Naive thymus-derived CD4-positive, alpha-beta T cell (primary cell): ENCODE data around the gene ADAM33. TPM values are rescaled to one million over a fixed set of nuclear protein-coding genes. Genes with fewer than 3 reads are reported as not detected.

Experiments
- ATAC-seq: fragments of 150-1000 bp; cut with Tn5 transposase; 2 replicates; pipeline ENCODE4 v1.10.0; 2021; ENCODE audit warnings: mild to moderate bottlenecking, moderate library complexity
- CTCF ChIA-PET: fragments of 350-600 bp; sonication (Branson Sonifier 250); formaldehyde crosslinking; loops from one replicate; lab custom pipeline; 2021; ENCODE audit warnings: antibody characterized with exemption; lab: Charles Lee
- POLR2A ChIA-PET: fragments of 350-600 bp; sonication (Branson Sonifier 250); formaldehyde crosslinking; loops from one replicate; lab custom pipeline; 2021; ENCODE audit warnings: antibody characterized with exemption, inconsistent platforms; lab: Charles Lee
- DNase-seq, 9 donors: peaks; one replicate each; pipeline versions ENCODE4 v3.0.0 to v3.0.0-alpha.2; 2020 to 2022; ENCODE audit warnings: mixed read lengths in 1 of 9
- H3K27ac ChIP-seq: one replicate; pipeline ENCODE4 v1.7.0; 2013; ENCODE audit warnings: mild to moderate bottlenecking, low read depth, low read length, moderate library complexity
- H3K27me3 ChIP-seq, 2 donors: one replicate each; pipeline ENCODE4 v1.7.0; 2013; ENCODE audit warnings: low read length in 2 of 2, mild to moderate bottlenecking in 2 of 2, moderate library complexity in 2 of 2; ENCODE audit not compliant: control insufficient read depth in 2 of 2, insufficient read depth in 2 of 2
- H3K36me3 ChIP-seq, 3 experiments: 1 replicate in 2 of 3; 2 replicates in 1 of 3; pipeline ENCODE4 v1.7.0; 2013; ENCODE audit warnings: low read length in 3 of 3, mild to moderate bottlenecking in 3 of 3, moderate library complexity in 1 of 3; ENCODE audit not compliant: insufficient read depth in 3 of 3, control insufficient read depth in 2 of 3
- H3K4me1 ChIP-seq, 2 donors: one replicate each; pipeline ENCODE4 v1.7.0; 2013; ENCODE audit warnings: low read length in 2 of 2, mild to moderate bottlenecking in 2 of 2, moderate library complexity in 1 of 2; ENCODE audit not compliant: control insufficient read depth in 2 of 2, insufficient read depth in 2 of 2
- H3K4me3 ChIP-seq: 2 replicates; pipeline ENCODE4 v1.7.0; 2013; ENCODE audit warnings: mild to moderate bottlenecking, low read length
- H3K9me3 ChIP-seq, 3 experiments: 1 replicate in 2 of 3; 2 replicates in 1 of 3; pipeline ENCODE4 v1.7.0; 2013; ENCODE audit warnings: low read length in 3 of 3; ENCODE audit not compliant: control insufficient read depth in 2 of 3
- H3K27ac Mint-ChIP-seq, 9 donors: one replicate each; pipeline ENCODE4 v1.8.0; 2020 to 2022; ENCODE audit warnings: mixed read lengths in 9 of 9, mild to moderate bottlenecking in 8 of 9, moderate library complexity in 5 of 9, inconsistent platforms in 2 of 9
- H3K27me3 Mint-ChIP-seq, 5 donors: one replicate each; pipeline ENCODE4 v1.8.0; 2021 to 2022; ENCODE audit warnings: mixed read lengths in 5 of 5, mild to moderate bottlenecking in 1 of 5
- H3K36me3 Mint-ChIP-seq, 5 donors: one replicate each; pipeline ENCODE4 v1.8.0; 2020 to 2022; ENCODE audit warnings: mixed read lengths in 5 of 5, mild to moderate bottlenecking in 3 of 5, inconsistent platforms in 1 of 5
- H3K4me1 Mint-ChIP-seq, 7 donors: one replicate each; pipeline ENCODE4 v1.8.0; 2020 to 2022; ENCODE audit warnings: mixed read lengths in 7 of 7, mild to moderate bottlenecking in 3 of 7, inconsistent platforms in 1 of 7
- H3K4me3 Mint-ChIP-seq, 10 donors: one replicate each; pipeline ENCODE4 v1.8.0; 2020 to 2022; ENCODE audit warnings: mild to moderate bottlenecking in 10 of 10, mixed read lengths in 10 of 10, moderate library complexity in 6 of 10, inconsistent platforms in 2 of 10
- H3K9me3 Mint-ChIP-seq, 11 donors: one replicate each; pipeline ENCODE4 v1.8.0; 2020 to 2022; ENCODE audit warnings: mixed read lengths in 11 of 11, mild to moderate bottlenecking in 4 of 11, inconsistent platforms in 1 of 11, moderate library complexity in 1 of 11
- intact Hi-C, 2 donors: fragments of 100-400 bp; cut with micrococcal nuclease; formaldehyde crosslinking; loops; one replicate each; pipeline ENCODE4 v1.15.1; 2023
- polyA plus RNA-seq, 2 donors: library from polyadenylated mRNA; unstranded; fragments of 300-500 nt; fragmentation: Illumina TruSeq; gene quantifications; one replicate each; pipeline ENCODE4 v1.2.3, GENCODE V29; 2021
- total RNA-seq, 6 experiments: library from RNA in 5 of 6; stranded (reverse) in 5 of 6; gene quantifications; 1 replicate in 5 of 6; 2 replicates in 1 of 6; pipeline ENCODE4 v1.2.3 and lab custom pipeline; 2021 to 2026

ADAM33 gene
- total and polyA plus RNA-seq, 7 experiments from 2014 or later, result 0.20 TPM; not detected in 6

GRCh38 chr20:3719046-3719445 lies 37.2 kb upstream of the ADAM33 start:
- Mint-ChIP-seq H3K4me3 (no peak overlapping the region), H3K27me3 (peaks cover 16 to 31% (median 19%) of the 10 kb centered on the region in 5 donors), H3K27ac (no peak overlapping the region), H3K4me1 (peaks cover 0 to 13% (median 0%) of the 10 kb centered on the region in 7 donors), H3K36me3 (no peaks in the 10 kb centered on the region), H3K9me3 (peaks cover 0 to 1% (median 0%) of the 10 kb centered on the region in 11 donors)
- no peak for ATAC-seq
- DNase-seq, result no peak
- Histone ChIP-seq H3K4me3 (no peak overlapping the region), H3K36me3 (no peaks in the 10 kb centered on the region), H3K9me3 (no peaks in the 10 kb centered on the region), H3K4me1 (no peaks in the 10 kb centered on the region), H3K27ac (no peak overlapping the region), H3K27me3 (no peaks in the 10 kb centered on the region)
- intact Hi-C loops, result no loop called here
- ChIA-PET CTCF (interaction anchor here (0.9 kb wide), 1 partner anchor 8 kb away, joined by 3 read pairs; no protein-coding TSS in a partner anchor), POLR2A (interaction anchor here (0.6 kb wide), 1 partner anchor 49 kb away, joined by 3 read pairs; the partner anchor contains the start of gene ADISSP)

- no peaks in the 10 kb centered on the region for H3K4me1 ChIP-seq
- peaks cover 0 to 14% (median 0%) of the 10 kb centered on the region in 7 donors for H3K4me1 Mint-ChIP-seq
- no peaks in the 10 kb centered on the region for H3K36me3 ChIP-seq
- H3K27ac ChIP-seq, result no peak overlapping the region
- POLR2A ChIA-PET, result no interaction called here
- DNase-seq (peak in 3 of 9 donors; percentile 9 to 17 (median 12)), ATAC-seq (peak; percentile 41)
- H3K27ac Mint-ChIP-seq, result no peak overlapping the region
- H3K4me3 Mint-ChIP-seq, result no peak overlapping the region
- H3K9me3 ChIP-seq, result no peaks in the 10 kb centered on the region
- intact Hi-C loops, result loop anchor here in 1 of 2 donors (1.0 kb wide), 3 partner anchors 52 to 369 kb away; no protein-coding TSS in a partner anchor
- no peaks in the 10 kb centered on the region for H3K27me3 ChIP-seq
- no peaks in the 10 kb centered on the region for H3K9me3 Mint-ChIP-seq
- H3K4me3 ChIP-seq, result no peak overlapping the region
- CTCF ChIA-PET, result interaction anchor here (0.6 to 0.8 kb wide), 2 partner anchors 15 to 369 kb away, joined by 3 to 4 read pairs; no protein-coding TSS in a partner anchor
- H3K36me3 Mint-ChIP-seq, result no peaks in the 10 kb centered on the region
- peaks cover 12 to 28% (median 19%) of the 10 kb centered on the region in 5 donors for H3K27me3 Mint-ChIP-seq
Measured at GRCh38 chr20:3716195-3716834, 34.5 kb upstream of the ADAM33 start.

GRCh38 chr20:3714092-3714491 lies 32.3 kb upstream of the ADAM33 start:
- intact Hi-C loops, result no loop called here
- ChIA-PET CTCF (no interaction called here), POLR2A (no interaction called here)
- Histone ChIP-seq H3K36me3 (no peaks in the 10 kb centered on the region), H3K4me3 (no peak overlapping the region), H3K9me3 (no peaks in the 10 kb centered on the region), H3K4me1 (no peaks in the 10 kb centered on the region), H3K27me3 (no peaks in the 10 kb centered on the region), H3K27ac (no peak overlapping the region)
- Mint-ChIP-seq H3K36me3 (no peaks in the 10 kb centered on the region), H3K27me3 (peaks cover 0 to 15% (median 7%) of the 10 kb centered on the region in 5 donors), H3K27ac (no peak overlapping the region), H3K4me1 (peaks cover 0 to 3% (median 0%) of the 10 kb centered on the region in 7 donors), H3K9me3 (no peaks in the 10 kb centered on the region), H3K4me3 (no peak overlapping the region)
- peak; percentile 61 for ATAC-seq
- no peak for DNase-seq

GRCh38 chr20:3712279-3712873 lies 30.6 kb upstream of the ADAM33 start, which contains the start of gene SIGLEC1:
SIGLEC1 (minus strand) TSS chr20:3712600; CDS start chr20:3707128, 5,472 bp downstream.
- DNase-seq (no peak), ATAC-seq (peak; percentile 63)
- intact Hi-C loops, result no loop called here
- Mint-ChIP-seq H3K9me3 (no peaks in the 10 kb centered on the region), H3K36me3 (no peaks in the 10 kb centered on the region), H3K4me1 (peaks cover 0 to 3% (median 0%) of the 10 kb centered on the region in 7 donors), H3K27ac (no peak within 1 kb of the TSS), H3K27me3 (peaks cover 6 to 10% (median 7%) of the 10 kb centered on the region in 5 donors), H3K4me3 (no peak within 1 kb of the TSS)
- H3K9me3 ChIP-seq, result no peaks in the 10 kb centered on the region
- no peaks in the 10 kb centered on the region for H3K4me1 ChIP-seq
- H3K36me3 ChIP-seq, result no peaks in the 10 kb centered on the region
- no peak within 1 kb of the TSS for H3K4me3 ChIP-seq
- POLR2A ChIA-PET, result interaction anchor here (0.6 kb wide), 1 partner anchor 155 kb away, joined by 3 read pairs; no protein-coding TSS in a partner anchor
- H3K27ac ChIP-seq, result no peak within 1 kb of the TSS
- CTCF ChIA-PET, result no interaction called here
- no peaks in the 10 kb centered on the region for H3K27me3 ChIP-seq

- Mint-ChIP-seq H3K36me3 (no peaks in the 10 kb centered on the region), H3K4me3 (no peak overlapping the region), H3K4me1 (peaks cover 0 to 3% (median 0%) of the 10 kb centered on the region in 7 donors), H3K27ac (no peak overlapping the region), H3K27me3 (peaks cover 6 to 10% (median 7%) of the 10 kb centered on the region in 5 donors), H3K9me3 (no peaks in the 10 kb centered on the region)
- Histone ChIP-seq H3K4me1 (no peaks in the 10 kb centered on the region), H3K9me3 (no peaks in the 10 kb centered on the region), H3K4me3 (no peak overlapping the region), H3K36me3 (no peaks in the 10 kb centered on the region), H3K27ac (no peak overlapping the region), H3K27me3 (no peaks in the 10 kb centered on the region)
- ChIA-PET CTCF (interaction anchor here (0.8 to 1.5 kb wide), 5 partner anchors 8 to 35 kb away, joined by 3 to 4 read pairs (median 4); no protein-coding TSS in a partner anchor), POLR2A (no interaction called here)
- intact Hi-C loops, result loop anchor here (1.0 to 2.0 kb wide), 2 partner anchors 35 to 149 kb away; no protein-coding TSS in a partner anchor
- ATAC-seq (no peak), DNase-seq (no peak)
Measured at GRCh38 chr20:3711484-3711941, 29.7 kb upstream of the ADAM33 start.

GRCh38 chr20:3710703-3711483 lies 29.1 kb upstream of the ADAM33 start:
- POLR2A ChIA-PET, result no interaction called here
- H3K4me3 ChIP-seq, result no peak overlapping the region
- H3K27me3 ChIP-seq, result no peaks in the 10 kb centered on the region
- no peaks in the 10 kb centered on the region for H3K36me3 Mint-ChIP-seq
- peaks cover 6 to 10% (median 7%) of the 10 kb centered on the region in 5 donors for H3K27me3 Mint-ChIP-seq
- H3K4me1 Mint-ChIP-seq, result peaks cover 0 to 3% (median 0%) of the 10 kb centered on the region in 7 donors
- CTCF ChIA-PET, result interaction anchor here (0.6 to 1.5 kb wide), 7 partner anchors 8 to 36 kb away, joined by 3 to 5 read pairs (median 4); no protein-coding TSS in a partner anchor
- ATAC-seq (peak; percentile 62), DNase-seq (peak; percentile 43 to 86 (median 61))
- intact Hi-C loops, result loop anchor here (1.0 to 2.0 kb wide), 2 partner anchors 35 to 148 kb away; no protein-coding TSS in a partner anchor
- no peaks in the 10 kb centered on the region for H3K9me3 ChIP-seq
- H3K27ac Mint-ChIP-seq, result no peak overlapping the region
- no peaks in the 10 kb centered on the region for H3K4me1 ChIP-seq
- H3K27ac ChIP-seq, result no peak overlapping the region
- H3K36me3 ChIP-seq, result no peaks in the 10 kb centered on the region
- no peaks in the 10 kb centered on the region for H3K9me3 Mint-ChIP-seq
- H3K4me3 Mint-ChIP-seq, result no peak overlapping the region
